H9 (cell line): Measurements from ENCODE around the gene ZNF117. TPM values are rescaled to one million over a fixed set of nuclear protein-coding genes. Genes with fewer than 3 reads are reported as not detected.
"Not testable (repeated sequence)": the region's sequence is repeated elsewhere in the genome, so short reads cannot be mapped to it uniquely, and the experiment has no call there.

Experiments
- DNase-seq: peaks from one replicate; pipeline ENCODE4 v3.0.0-alpha.2; 2017
- H2AFZ ChIP-seq: one replicate; pipeline ENCODE4 v1.6.1; 2013; ENCODE audit warnings: mild to moderate bottlenecking, low read length, control low read depth, moderate library complexity
- H2AK5ac ChIP-seq: 2 replicates; pipeline ENCODE4 v1.6.1; 2013; ENCODE audit warnings: low read length, control low read depth, mixed read lengths; ENCODE audit not compliant: insufficient read length
- H2BK120ac ChIP-seq: one replicate; pipeline ENCODE4 v1.6.1; 2013; ENCODE audit warnings: low read depth, mild to moderate bottlenecking, low read length, control low read depth, inconsistent platforms; ENCODE audit not compliant: poor library complexity, severe bottlenecking
- H2BK12ac ChIP-seq: 2 replicates; pipeline ENCODE4 v1.6.1; 2013; ENCODE audit warnings: low read length, control low read depth, mixed read lengths, low read depth; ENCODE audit not compliant: insufficient read length
- H2BK15ac ChIP-seq: 2 replicates; pipeline ENCODE4 v1.6.1; 2013; ENCODE audit warnings: low read depth, low read length, control low read depth
- H2BK20ac ChIP-seq: one replicate; pipeline ENCODE4 v1.6.1; 2013; ENCODE audit warnings: low read depth, mild to moderate bottlenecking, low read length, control low read depth, inconsistent platforms; ENCODE audit not compliant: poor library complexity, severe bottlenecking
- H2BK5ac ChIP-seq: 2 replicates; pipeline ENCODE4 v1.6.1; 2013; ENCODE audit warnings: low read length, control low read depth, mixed read lengths; ENCODE audit not compliant: insufficient read length
- H3K14ac ChIP-seq: 2 replicates; pipeline ENCODE4 v1.6.1; 2013; ENCODE audit warnings: low read length, control low read depth; ENCODE audit not compliant: insufficient read depth
- H3K18ac ChIP-seq: 2 replicates; pipeline ENCODE4 v1.6.1; 2013; ENCODE audit warnings: low read depth, mild to moderate bottlenecking, mixed read lengths, low read length, control low read depth; ENCODE audit not compliant: insufficient read length
- H3K23ac ChIP-seq: 2 replicates; pipeline ENCODE4 v1.6.1; 2013; ENCODE audit warnings: low read length, control low read depth, mixed read lengths, low read depth; ENCODE audit not compliant: insufficient read length
- H3K23me2 ChIP-seq: 2 replicates; pipeline ENCODE4 v1.6.1; 2013; ENCODE audit warnings: low read depth, mild to moderate bottlenecking, mixed read lengths, low read length, control low read depth; ENCODE audit not compliant: insufficient read length, poor library complexity, severe bottlenecking
- H3K27ac ChIP-seq: 2 replicates; pipeline ENCODE4 v1.5.1; 2013; ENCODE audit warnings: low read length, control low read depth, mixed read lengths, low read depth; ENCODE audit not compliant: insufficient read length
- H3K27me3 ChIP-seq: 2 replicates; pipeline ENCODE4 v1.6.1; 2013; ENCODE audit warnings: low read length, control low read depth, inconsistent platforms; ENCODE audit not compliant: insufficient read depth
- H3K4ac ChIP-seq: 2 replicates; pipeline ENCODE4 v1.6.1; 2013; ENCODE audit warnings: low read depth, mild to moderate bottlenecking, control low read depth, inconsistent platforms, low read length, moderate library complexity
- H3K4me1 ChIP-seq: 2 replicates; pipeline ENCODE4 v1.6.1; 2013; ENCODE audit warnings: low read length, control low read depth, inconsistent platforms; ENCODE audit not compliant: insufficient read depth
- H3K4me2 ChIP-seq: 2 replicates; pipeline ENCODE4 v1.6.1; 2013; ENCODE audit warnings: low read length, control low read depth, mixed read lengths; ENCODE audit not compliant: insufficient read length, insufficient read depth
- H3K56ac ChIP-seq: 2 replicates; pipeline ENCODE4 v1.6.1; 2013; ENCODE audit warnings: low read depth, mild to moderate bottlenecking, mixed read lengths, low read length, control low read depth; ENCODE audit not compliant: insufficient read length
- H3K79me1 ChIP-seq: 2 replicates; pipeline ENCODE4 v1.6.1; 2013; ENCODE audit warnings: low read depth, mild to moderate bottlenecking, moderate library complexity, low read length, control low read depth, inconsistent platforms; ENCODE audit not compliant: insufficient read depth, poor library complexity, severe bottlenecking
- H3K79me2 ChIP-seq: 2 replicates; pipeline ENCODE4 v1.6.1; 2013; ENCODE audit warnings: low read length, control low read depth, inconsistent platforms; ENCODE audit not compliant: insufficient read depth
- H3K9ac ChIP-seq: 2 replicates; pipeline ENCODE4 v1.6.1; 2013; ENCODE audit warnings: low read length, control low read depth, mixed read lengths; ENCODE audit not compliant: insufficient read length; ENCODE audit errors: extremely low read depth
- H3K9me3 ChIP-seq: one replicate; pipeline ENCODE4 v1.6.1; 2013; ENCODE audit warnings: low read depth, low read length, inconsistent platforms; ENCODE audit not compliant: control insufficient read depth
- H3T11ph ChIP-seq: one replicate; pipeline ENCODE4 v1.6.1; 2013; ENCODE audit warnings: mild to moderate bottlenecking, low read length, control low read depth, inconsistent platforms
- H4K20me1 ChIP-seq: one replicate; pipeline ENCODE4 v1.6.1; 2013; ENCODE audit not compliant: control insufficient read depth, insufficient read length, insufficient read depth
- H4K5ac ChIP-seq: 2 replicates; pipeline ENCODE4 v1.6.1; 2013; ENCODE audit warnings: low read depth, mild to moderate bottlenecking, mixed read lengths, low read length, control low read depth; ENCODE audit not compliant: insufficient read length
- H4K8ac ChIP-seq: replicated peaks from 2 replicates; pipeline ENCODE4 v1.6.1; 2013; ENCODE audit warnings: low read length, control low read depth, mixed read lengths, low read depth; ENCODE audit not compliant: insufficient read length
- H4K91ac ChIP-seq: 2 replicates; pipeline ENCODE4 v1.6.1; 2013; ENCODE audit warnings: low read depth, mild to moderate bottlenecking, moderate library complexity, mixed read lengths, low read length, control low read depth; ENCODE audit not compliant: insufficient read length
- H3K27ac Mint-ChIP-seq, 3 experiments: 2 replicates in 2 of 3; 3 replicates in 1 of 3; pipeline ENCODE4 v1.8.0; 2020 to 2021; ENCODE audit warnings: mixed read lengths in 3 of 3, mild to moderate bottlenecking in 1 of 3, moderate library complexity in 1 of 3
- H3K27me3 Mint-ChIP-seq: 2 replicates; pipeline ENCODE4 v1.8.0; 2021; ENCODE audit warnings: low read depth, mild to moderate bottlenecking, moderate library complexity, mixed read lengths
- H3K36me3 Mint-ChIP-seq, 3 experiments: 2 replicates in 2 of 3; 3 replicates in 1 of 3; pipeline ENCODE4 v1.8.0; 2020 to 2021; ENCODE audit warnings: low read depth in 3 of 3, mixed read lengths in 3 of 3; ENCODE audit not compliant: insufficient read depth in 1 of 3
- H3K4me1 Mint-ChIP-seq, 2 experiments: 2 replicates each; pipeline ENCODE4 v1.8.0; 2020; ENCODE audit warnings: mixed read lengths in 2 of 2
- H3K4me3 Mint-ChIP-seq, 2 experiments: 2 replicates in 1 of 2; 3 replicates in 1 of 2; pipeline ENCODE4 v1.8.0; 2020 to 2021; ENCODE audit warnings: mild to moderate bottlenecking in 2 of 2, mixed read lengths in 2 of 2, moderate library complexity in 1 of 2
- H3K9me3 Mint-ChIP-seq, 2 experiments: 2 replicates in 1 of 2; 3 replicates in 1 of 2; pipeline ENCODE4 v1.8.0; 2020; ENCODE audit warnings: mild to moderate bottlenecking in 2 of 2, mixed read lengths in 2 of 2, moderate library complexity in 1 of 2
- WGBS: extraction: QIAGEN DNeasy Blood & Tissue Kit; methylation state at CpG from one replicate; pipeline ENCODE4 v1.1.7; 2013; ENCODE audit warnings: missing lambda C conversion rate, low lambda C conversion rate, mixed read lengths; ENCODE audit not compliant: insufficient read length; ENCODE audit errors: extremely low coverage; 5-methylcytosine and 5-hydroxymethylcytosine counted together
- total RNA-seq: library from RNA; stranded (reverse); gene quantifications from 2 replicates; pipeline ENCODE4 v1.2.1, GENCODE V29; 2021

Gene ZNF117
- total RNA-seq, 1 experiment from 2014 or later: 13.6 TPM

GRCh38 chr7:65035469-65035868, 44.6 kb upstream of the ZNF117 start:
- not testable (repeated sequence) for H3K9me3 Mint-ChIP-seq, H3K4me2 ChIP-seq, H3T11ph ChIP-seq, H2BK5ac ChIP-seq, H2BK120ac ChIP-seq, H2BK20ac ChIP-seq, H4K5ac ChIP-seq, H3K27me3 ChIP-seq, H3K36me3 Mint-ChIP-seq, H3K14ac ChIP-seq, H2AK5ac ChIP-seq, H3K23ac ChIP-seq, H3K79me1 ChIP-seq, H3K9me3 ChIP-seq, H3K27ac Mint-ChIP-seq, DNase-seq, H4K8ac ChIP-seq, H4K91ac ChIP-seq, H3K4ac ChIP-seq, H4K20me1 ChIP-seq, H3K4me1 ChIP-seq, H3K9ac ChIP-seq, H2BK15ac ChIP-seq, H3K27ac ChIP-seq, H3K56ac ChIP-seq, H3K4me3 Mint-ChIP-seq, H3K27me3 Mint-ChIP-seq, H3K79me2 ChIP-seq, H2AFZ ChIP-seq, H3K23me2 ChIP-seq, H3K18ac ChIP-seq, H2BK12ac ChIP-seq
- H3K4me1 Mint-ChIP-seq: peaks cover 15 to 16% of the 10 kb centered on the region in 2 experiments

GRCh38 chr7:65034120-65034782, 43.4 kb upstream of the ZNF117 start:
- not testable (repeated sequence) for H4K8ac ChIP-seq, H2BK12ac ChIP-seq, H3K27ac Mint-ChIP-seq, H3K27me3 Mint-ChIP-seq, H3K14ac ChIP-seq, H3K9me3 ChIP-seq, H4K20me1 ChIP-seq, H3K4me2 ChIP-seq, H2AK5ac ChIP-seq, H2BK15ac ChIP-seq, H4K5ac ChIP-seq, H3K27ac ChIP-seq, H3K4me3 Mint-ChIP-seq, DNase-seq, H3K27me3 ChIP-seq, H3K4me1 ChIP-seq, H4K91ac ChIP-seq, H3K36me3 Mint-ChIP-seq, H2AFZ ChIP-seq, H3T11ph ChIP-seq, H3K56ac ChIP-seq, H3K4me1 Mint-ChIP-seq, H3K9ac ChIP-seq, H3K79me2 ChIP-seq, H3K23me2 ChIP-seq, H3K4ac ChIP-seq, H3K79me1 ChIP-seq, H2BK20ac ChIP-seq, H2BK5ac ChIP-seq, H3K23ac ChIP-seq, H2BK120ac ChIP-seq, H3K18ac ChIP-seq
- no CpG with 5 or more reads among the region's 10 CpGs for WGBS
- H3K9me3 Mint-ChIP-seq: peaks cover 9 to 10% of the 10 kb centered on the region in 2 experiments; a peak in 4 of 5 replicates
